GOT3 (cell line): ENCODE measurements around the gene HOMER2.

ENCODE experiments used
- DNase-seq: peaks from one replicate; lab custom pipeline; 2025; ENCODE audit warnings: mixed read lengths; lab: John Stamatoyannopoulos, UW

The HOMER2 gene

DNA sequence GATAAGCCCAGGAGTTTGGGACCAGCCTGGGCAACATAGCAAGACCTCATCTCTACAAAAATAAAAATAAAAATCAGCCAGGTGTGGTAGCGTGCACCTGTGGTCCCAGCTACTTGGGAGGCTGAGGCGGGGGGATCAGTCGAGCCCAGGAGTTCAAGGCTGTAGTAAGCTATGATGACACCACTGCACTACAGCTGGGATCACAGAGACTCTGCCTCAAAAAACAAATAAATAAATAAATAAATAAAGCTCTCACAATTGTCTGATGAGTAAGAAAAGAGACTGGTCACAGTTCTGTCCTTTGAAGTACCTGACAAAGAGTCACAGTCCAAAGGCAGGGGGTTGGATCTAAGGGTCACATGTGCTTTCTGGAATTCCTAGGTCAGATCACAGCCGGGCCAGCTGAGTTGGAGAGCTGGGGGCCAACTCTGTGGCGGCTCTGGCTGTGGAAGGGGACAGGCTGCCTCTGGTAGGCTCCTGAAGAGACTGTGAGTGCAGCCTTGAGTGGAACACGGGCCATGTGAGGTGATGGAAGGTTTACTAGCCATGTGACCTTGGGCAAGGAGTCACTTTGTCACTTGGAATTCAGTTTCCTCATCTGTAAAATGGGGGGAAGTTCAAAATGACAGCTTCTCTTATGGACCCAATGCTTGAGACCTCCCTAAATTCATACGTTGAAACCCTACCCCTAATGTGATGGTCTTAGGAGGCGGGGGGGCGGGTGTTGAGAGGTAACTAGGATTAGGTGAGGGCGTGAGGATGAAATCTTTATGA, 95.9 kb downstream of the HOMER2 start:
- no peak for DNase-seq

GRCh38 chr15:82855286-82856100, 97.0 kb downstream of the HOMER2 start:
- DNase-seq = no peak

DNA sequence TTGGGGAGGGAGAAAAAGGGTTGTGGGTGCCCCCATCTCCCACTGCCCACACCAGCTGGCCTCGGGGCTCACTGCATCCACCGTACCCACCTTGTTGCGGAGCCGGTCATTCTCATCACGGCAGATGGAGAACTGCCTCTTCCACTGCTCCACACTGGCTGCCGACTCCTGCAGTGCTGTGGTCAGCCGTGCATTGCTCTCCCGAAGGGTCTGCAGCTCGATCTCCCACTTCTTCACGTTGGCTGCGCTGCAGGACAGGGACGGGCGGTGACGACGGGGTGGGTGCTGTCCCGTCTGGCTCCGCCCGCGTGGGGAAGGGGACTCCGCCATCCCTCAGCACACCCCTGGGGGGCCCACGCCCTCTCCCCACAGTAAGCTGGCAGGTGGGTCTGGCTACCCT, 98.0 kb downstream of the HOMER2 start:
- no peak for DNase-seq

- no peak for DNase-seq
Measured at GRCh38 chr15:82852941-82853561, 99.5 kb downstream of the HOMER2 start.

DNA sequence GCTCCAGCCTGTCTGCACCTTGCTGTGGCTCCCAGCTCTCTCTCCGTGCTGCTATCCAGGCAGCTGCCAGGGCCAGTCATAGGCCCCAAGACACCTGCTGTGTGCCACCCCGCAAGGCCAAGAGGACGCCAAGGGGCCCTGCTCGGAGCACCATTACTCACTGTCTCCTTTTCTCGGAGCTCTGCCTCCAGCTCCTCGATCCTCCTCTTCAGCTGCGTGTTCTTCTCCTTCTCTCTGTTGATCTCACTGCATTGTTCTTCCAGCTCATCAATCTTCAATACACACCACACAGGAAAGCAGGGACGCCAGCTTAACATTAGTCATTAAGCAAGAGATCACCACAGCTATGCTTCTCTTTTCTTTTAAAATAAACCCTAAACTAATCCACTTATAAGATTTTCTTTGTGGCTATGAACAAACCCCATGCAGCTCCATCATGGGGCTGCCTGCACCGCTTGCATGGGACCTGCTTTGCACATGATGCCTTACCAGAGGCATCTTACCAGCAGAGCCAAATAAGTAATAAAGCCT, 100.5 kb downstream of the HOMER2 start:
- no peak for DNase-seq

DNA sequence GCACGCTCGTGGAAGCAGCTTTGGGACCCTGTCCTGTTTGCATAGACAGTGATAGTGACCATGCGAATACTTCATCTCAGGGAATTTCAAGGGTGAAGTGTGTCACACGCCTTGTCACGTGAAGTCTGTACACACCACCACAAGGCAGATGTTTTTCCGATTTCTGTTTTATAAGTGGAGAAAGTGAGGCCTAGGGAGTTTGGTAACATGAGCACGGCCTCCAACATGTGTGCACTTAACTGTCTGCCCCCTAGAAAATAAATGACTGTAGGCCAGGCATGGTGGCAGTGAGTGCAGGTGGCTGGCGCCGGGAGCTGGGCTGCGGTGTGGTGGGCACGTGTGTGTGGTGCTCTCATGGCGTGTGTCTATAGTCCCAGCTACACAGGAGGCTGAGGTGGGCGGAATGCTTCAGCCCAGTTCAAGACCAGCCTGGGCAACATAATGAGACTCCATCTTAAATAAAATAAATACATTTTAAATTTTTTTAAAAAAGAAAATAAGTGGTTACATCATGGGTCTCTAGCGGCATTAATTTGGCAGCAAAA, 101.1 kb downstream of the HOMER2 start:
- DNase-seq = no peak

DNA sequence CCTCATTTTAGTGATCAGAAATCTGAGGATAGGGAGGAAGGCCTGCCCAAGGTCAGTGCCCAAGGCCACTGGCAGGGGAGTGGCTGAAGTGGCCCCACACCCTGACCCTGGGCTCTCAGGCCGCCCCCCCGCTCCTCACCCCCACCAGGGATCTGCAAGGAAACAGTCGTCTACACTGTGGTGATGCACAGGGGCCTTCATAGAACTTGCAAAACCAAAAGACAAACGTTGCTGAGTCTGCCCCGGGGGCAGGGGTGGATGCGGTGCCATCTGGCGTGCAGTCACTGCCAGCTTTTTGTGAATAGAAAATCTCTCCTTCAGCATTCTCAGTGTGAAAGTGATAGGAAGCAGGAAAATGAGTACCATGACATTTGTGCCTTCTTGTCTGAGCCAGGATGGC, 101.8 kb downstream of the HOMER2 start:
- no peak for DNase-seq

DNA sequence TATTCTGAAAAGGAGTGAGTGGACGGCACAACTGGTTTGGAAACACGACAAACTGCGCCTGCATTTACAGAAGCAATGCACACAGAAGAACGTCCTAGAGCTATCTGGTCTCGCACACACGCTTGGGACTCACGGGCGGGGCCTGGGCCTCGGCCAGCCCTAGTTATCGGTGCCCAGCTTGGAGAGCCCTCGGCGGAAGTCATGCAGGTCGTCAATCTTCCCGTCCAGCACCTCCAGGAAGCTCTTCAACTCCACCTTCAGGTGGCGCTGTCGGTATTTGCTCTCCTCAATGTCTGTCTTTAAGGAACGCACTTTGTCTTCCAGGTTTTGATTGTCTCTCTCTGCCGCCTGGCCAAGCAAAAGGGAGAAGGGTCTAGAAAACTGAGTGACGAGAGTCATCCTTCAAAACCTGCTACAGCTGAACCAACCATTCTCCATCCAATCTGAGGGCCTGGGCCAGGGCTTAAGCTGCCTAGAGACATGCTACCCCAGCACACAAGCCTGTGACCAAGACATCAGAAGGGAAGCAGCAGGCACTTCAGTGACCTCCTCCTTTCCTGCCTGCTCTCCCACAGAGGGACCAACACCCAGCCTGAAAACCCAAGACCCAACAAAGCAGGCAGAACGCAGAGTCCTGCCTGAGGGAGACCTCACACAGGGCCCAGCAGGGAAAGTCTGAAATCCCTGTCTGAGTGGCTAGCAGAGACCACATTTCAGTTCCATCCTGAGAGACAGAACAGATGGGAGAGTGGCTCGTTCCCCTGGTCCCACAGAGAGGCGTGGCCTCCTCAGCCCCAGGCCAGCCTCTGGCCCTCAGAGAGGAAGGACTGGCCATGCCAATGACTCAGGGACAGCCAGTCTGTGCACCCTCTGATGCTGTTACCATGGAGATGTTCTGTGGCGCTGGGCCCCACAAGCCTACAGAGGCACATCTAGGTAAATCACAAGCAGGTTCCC, 102.7 kb downstream of the HOMER2 start:
- DNase-seq = no peak

DNA sequence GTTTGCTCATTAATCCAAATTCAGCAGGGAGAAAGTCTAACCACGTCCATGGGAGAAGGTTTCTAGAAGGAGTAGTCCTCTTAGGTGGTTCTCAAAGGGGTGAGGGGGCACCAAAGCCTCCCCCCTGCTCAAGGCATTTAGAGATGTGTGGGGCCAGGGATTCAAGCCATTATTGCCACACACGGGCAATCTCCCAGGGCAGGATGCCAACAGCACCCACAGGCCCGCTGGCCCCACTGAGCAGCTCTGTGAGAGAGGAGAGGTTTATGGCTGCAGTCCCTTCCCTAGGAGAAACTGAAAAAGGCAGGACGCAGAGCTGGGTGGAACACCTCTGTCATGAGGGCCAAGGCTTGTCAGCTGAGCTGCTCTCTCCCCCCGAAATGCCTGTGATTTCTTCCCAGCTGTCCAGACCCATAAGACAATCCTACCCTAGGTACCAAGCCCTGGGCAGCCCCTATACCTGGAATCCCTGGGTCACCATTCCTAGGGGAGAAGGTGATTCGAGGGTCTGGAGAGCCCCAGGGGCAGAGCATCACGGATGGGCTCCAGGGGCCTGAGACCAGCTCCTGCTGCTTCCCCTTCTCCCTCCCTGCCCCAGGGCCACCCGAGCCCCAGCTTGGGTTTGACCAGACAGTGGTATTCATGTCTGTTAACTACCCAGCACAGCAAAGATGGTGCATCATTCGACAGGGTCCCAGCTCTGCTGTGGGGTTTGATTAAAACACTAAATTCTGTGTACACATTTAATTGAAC, 104.1 kb downstream of the HOMER2 start:
- DNase-seq = no peak

DNA sequence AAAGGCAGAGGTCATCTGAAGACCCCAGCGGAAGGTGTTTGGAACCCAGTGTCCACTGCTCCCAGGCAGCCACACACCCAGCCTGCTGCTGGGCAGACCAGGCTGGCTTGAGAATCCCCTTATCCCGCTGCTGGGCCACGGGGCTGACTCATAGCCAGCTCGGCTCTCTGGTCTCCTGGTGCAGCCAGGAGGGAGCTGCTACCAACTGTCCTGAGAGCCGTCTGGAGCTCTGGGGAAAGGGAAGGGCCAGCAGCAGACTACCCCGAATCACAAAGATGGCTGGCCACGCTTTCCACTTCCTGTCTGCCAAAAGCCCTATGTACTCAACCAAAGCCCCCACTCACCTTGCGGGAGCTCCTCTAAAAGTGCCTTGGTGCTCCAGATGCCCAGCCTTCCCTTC, 104.8 kb downstream of the HOMER2 start:
- DNase-seq = no peak

- no peak for DNase-seq
Measured at GRCh38 chr15:82846621-82847020, 105.9 kb downstream of the HOMER2 start.

DNA sequence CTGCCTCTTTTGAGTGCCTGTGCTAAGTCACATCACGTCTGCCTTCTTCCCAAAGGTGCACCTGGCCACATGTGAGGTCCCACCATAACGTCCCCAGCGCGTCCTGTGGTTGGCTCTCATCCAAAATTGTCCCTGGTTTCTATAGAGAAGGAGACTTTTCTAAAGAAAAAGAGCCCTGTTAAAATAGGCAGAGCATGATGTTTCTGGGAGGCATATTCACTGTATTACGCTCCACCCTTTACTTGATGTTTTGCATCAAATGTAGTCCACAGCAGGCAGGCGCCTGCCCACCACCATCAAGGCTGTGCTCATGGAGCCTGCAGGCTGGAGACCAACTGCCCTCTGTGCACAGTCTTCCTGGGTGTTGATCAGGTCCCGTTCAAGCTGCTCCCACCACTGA, 106.8 kb downstream of the HOMER2 start:
- DNase-seq = no peak

DNA sequence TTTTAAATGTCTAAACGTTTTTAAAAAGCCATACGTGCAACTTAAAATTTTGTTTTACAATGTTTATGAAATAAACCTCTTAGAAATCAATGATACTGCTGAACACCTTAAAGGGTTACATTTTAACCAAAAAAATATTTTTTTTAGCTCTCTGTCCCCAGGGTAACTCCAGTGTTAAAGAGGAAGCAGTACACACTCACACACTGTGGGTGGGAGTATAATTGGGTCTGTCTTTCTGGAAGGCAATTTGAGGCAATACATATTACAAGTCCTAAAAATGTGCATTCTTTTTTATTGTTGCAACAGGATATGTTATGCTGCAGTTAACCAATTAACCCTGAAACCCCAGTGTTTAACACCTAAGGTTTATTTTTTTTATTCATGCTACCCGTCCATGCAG, 109.0 kb downstream of the HOMER2 start:
- no peak for DNase-seq

DNA sequence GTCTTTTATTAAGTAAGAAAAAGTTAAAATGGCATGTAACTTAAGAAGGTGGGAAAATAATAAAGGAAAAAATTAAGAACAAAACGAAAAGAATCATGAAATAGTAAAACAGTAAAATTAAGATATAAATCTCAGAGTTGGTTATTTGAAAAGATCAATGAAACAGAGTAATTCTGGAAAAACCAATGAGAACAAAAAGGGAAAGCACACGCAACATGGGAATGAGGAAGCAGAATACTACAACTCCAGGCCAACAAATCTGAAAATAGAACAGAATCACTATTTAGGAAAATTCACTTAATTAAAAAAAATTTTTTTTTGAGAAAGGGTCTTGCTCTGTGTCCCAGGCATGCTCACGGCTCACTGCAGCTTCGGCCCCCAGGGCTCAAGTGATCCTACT, 112.4 kb downstream of the HOMER2 start:
- DNase-seq = no peak

DNA sequence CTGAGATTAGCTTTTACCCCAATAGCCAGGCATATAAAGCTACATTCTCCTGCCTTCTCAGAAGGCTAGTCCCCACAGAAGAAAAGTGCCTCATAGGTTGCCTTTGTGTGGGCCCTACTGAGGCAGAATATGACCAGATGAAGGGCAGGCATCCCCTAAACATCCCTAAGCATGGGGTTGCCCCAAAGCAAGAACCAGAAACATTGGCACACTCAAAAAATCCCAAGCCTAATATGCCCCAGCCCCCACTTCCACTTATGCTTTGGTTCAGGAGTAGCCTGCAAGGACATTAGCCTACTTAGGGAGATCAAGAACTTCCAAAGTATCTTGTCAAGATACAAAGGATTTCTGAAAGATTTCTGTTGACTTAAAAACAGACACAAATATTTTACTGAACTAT, 113.4 kb downstream of the HOMER2 start:
- DNase-seq = no peak

- DNase-seq = no peak
Measured at GRCh38 chr15:82838096-82838735, 114.3 kb downstream of the HOMER2 start.

GRCh38 chr15:82835391-82835917, 117.1 kb downstream of the HOMER2 start:
- DNase-seq = no peak

GRCh38 chr15:82833362-82833682, 119.2 kb downstream of the HOMER2 start:
- no peak for DNase-seq

DNA sequence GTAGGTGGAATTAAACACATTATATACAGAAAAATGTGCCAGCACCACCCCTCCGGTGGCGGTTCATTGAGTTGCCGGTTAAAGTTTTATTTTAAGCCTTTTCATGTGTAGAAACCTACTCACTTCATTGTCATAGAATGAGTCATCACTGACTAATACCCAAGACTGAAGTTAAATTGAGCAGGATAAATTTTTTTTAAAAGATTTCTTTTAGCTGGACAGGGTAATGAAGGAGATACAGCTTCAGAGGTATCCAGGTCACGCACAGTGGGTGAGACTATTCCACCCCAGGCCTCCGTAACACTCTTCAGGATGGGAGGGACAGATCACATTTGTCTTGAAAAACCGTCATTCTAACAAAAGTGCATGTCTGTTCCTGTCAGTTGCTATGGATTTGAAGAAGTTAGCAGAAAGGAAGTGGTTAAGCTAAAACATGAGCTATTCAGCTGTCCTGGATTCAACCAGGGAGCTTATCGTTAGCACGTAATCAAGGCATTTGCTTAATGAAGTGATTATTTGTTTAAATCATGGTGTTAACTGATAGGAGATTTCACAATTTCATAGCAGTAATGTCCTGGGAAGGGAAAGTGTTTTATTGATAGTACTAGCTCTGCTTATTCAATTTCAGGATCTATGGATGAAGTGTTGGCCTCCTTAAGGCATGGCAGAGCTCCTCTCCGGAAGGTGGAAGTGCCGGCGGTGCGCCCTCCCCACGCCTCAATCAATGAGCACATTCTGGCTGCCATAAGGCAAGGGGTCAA, 119.7 kb downstream of the HOMER2 start:
- no peak for DNase-seq
